Measurements from ENCODE around the gene CLEC1A.

CLEC1A gene

GRCh38 chr12:10130042-10130441 lies 31.3 kb upstream of the CLEC1A start, which contains the start of gene CLEC7A:
TSS of gene CLEC7A (minus strand) at chr12:10130199. CDS start at chr12:10130082, 117 bp downstream.
- WGBS = 29% methylated on average over 1 of the region's 1 CpG
- Histone ChIP-seq H3K27ac (ENCODE audit: low read length, poor library complexity, severe bottlenecking) (no peak within 1 kb of the TSS), H2BK120ac (ENCODE audit: low read depth, low read length) (no peak within 1 kb of the TSS)

GRCh38 chr12:10128687-10129086 lies 29.9 kb upstream of the CLEC1A start:
- Histone ChIP-seq H2AFZ (ENCODE audit: low read depth, low read length) (no peak overlapping the region), H3K23ac (ENCODE audit: low read length in 2 of 2) (no peak overlapping the region), H3K14ac (ENCODE audit: low read length in 2 of 2) (no peak overlapping the region), H3K79me1 (replicated peaks; ENCODE audit: low read length, poor library complexity, severe bottlenecking) (no peaks in the 10 kb centered on the region), H3K4me3 (ENCODE audit: insufficient read depth in 1 of 2, low read depth in 1 of 2, low read length in 2 of 2) (no peak overlapping the region), H2BK12ac (ENCODE audit: low read length in 2 of 2) (no peak overlapping the region), H3K4me2 (ENCODE audit: low read length, poor library complexity, severe bottlenecking) (no peak overlapping the region), H2BK5ac (ENCODE audit: low read depth, low read length, poor library complexity, severe bottlenecking) (no peak overlapping the region), H3K9ac (ENCODE audit: low read length) (no peak overlapping the region), H3K9me3 (ENCODE audit: control insufficient read depth, low read length) (no peaks in the 10 kb centered on the region), H2AK5ac (ENCODE audit: low read length, severe bottlenecking) (no peak overlapping the region), H2BK15ac (ENCODE audit: low read depth, poor library complexity, severe bottlenecking) (no peak overlapping the region), H2BK120ac (ENCODE audit: low read depth, low read length) (no peak overlapping the region), H3K4me1 (ENCODE audit: control insufficient read depth, insufficient read depth, low read depth, low read length) (no peaks in the 10 kb centered on the region), H3K27me3 (ENCODE audit: control insufficient read depth in 1 of 2, insufficient read depth in 1 of 2, low read length in 2 of 2) (no peaks in the 10 kb centered on the region), H4K8ac (ENCODE audit: low read length) (no peak overlapping the region), H3K18ac (ENCODE audit: low read depth in 1 of 2, low read length in 2 of 2) (no peak overlapping the region), H4K91ac (ENCODE audit: low read length) (no peak overlapping the region), H3K27ac (ENCODE audit: low read length, poor library complexity, severe bottlenecking) (no peak overlapping the region), H3K4ac (ENCODE audit: low read depth in 1 of 2, low read length in 2 of 2) (no peak overlapping the region), H3K36me3 (ENCODE audit: control insufficient read depth in 1 of 2, insufficient read depth in 2 of 2, low read depth in 1 of 2, low read length in 2 of 2) (no peaks in the 10 kb centered on the region)
- DNase-seq = peak; percentile 41
- WGBS = 75% methylated on average over 3 of the region's 5 CpGs

More at GRCh38 chr12:10130042-10130441, 31.3 kb upstream of the CLEC1A start, which contains the start of gene CLEC7A:
- H4K8ac ChIP-seq (ENCODE audit: low read length) = no peak within 1 kb of the TSS
- no peaks in the 10 kb centered on the region for H3K9me3 ChIP-seq (ENCODE audit: control insufficient read depth, low read length)
- H3K27me3 ChIP-seq (ENCODE audit: control insufficient read depth in 1 of 2, insufficient read depth in 1 of 2, low read length in 2 of 2) = no peaks in the 10 kb centered on the region
- H3K23ac ChIP-seq (ENCODE audit: low read length in 2 of 2) = no peak within 1 kb of the TSS
- H3K79me1 ChIP-seq (replicated peaks; ENCODE audit: low read length, poor library complexity, severe bottlenecking) = no peaks in the 10 kb centered on the region
- no peak within 1 kb of the TSS for H4K91ac ChIP-seq (ENCODE audit: low read length)
- no peak within 1 kb of the TSS for H3K4me2 ChIP-seq (ENCODE audit: low read length, poor library complexity, severe bottlenecking)
- H2BK12ac ChIP-seq (ENCODE audit: low read length in 2 of 2) = no peak within 1 kb of the TSS
- no peak within 1 kb of the TSS for H3K4me3 ChIP-seq (ENCODE audit: insufficient read depth in 1 of 2, low read depth in 1 of 2, low read length in 2 of 2)
- no peak within 1 kb of the TSS for H3K18ac ChIP-seq (ENCODE audit: low read depth in 1 of 2, low read length in 2 of 2)
- H3K9ac ChIP-seq (ENCODE audit: low read length) = no peak within 1 kb of the TSS
- H3K14ac ChIP-seq (ENCODE audit: low read length in 2 of 2) = no peak within 1 kb of the TSS
- H2BK15ac ChIP-seq (ENCODE audit: low read depth, poor library complexity, severe bottlenecking) = no peak within 1 kb of the TSS
- H2AFZ ChIP-seq (ENCODE audit: low read depth, low read length) = no peak within 1 kb of the TSS
- no peaks in the 10 kb centered on the region for H3K36me3 ChIP-seq (ENCODE audit: control insufficient read depth in 1 of 2, insufficient read depth in 2 of 2, low read depth in 1 of 2, low read length in 2 of 2)
- no peak for DNase-seq
- no peak within 1 kb of the TSS for H3K4ac ChIP-seq (ENCODE audit: low read depth in 1 of 2, low read length in 2 of 2)
- H3K4me1 ChIP-seq (ENCODE audit: control insufficient read depth, insufficient read depth, low read depth, low read length) = no peaks in the 10 kb centered on the region
- no peak within 1 kb of the TSS for H2BK5ac ChIP-seq (ENCODE audit: low read depth, low read length, poor library complexity, severe bottlenecking)
- no peak within 1 kb of the TSS for H2AK5ac ChIP-seq (ENCODE audit: low read length, severe bottlenecking)

GRCh38 chr12:10126413-10126812 lies 27.6 kb upstream of the CLEC1A start:
- H3K4me2 ChIP-seq (ENCODE audit: low read length, poor library complexity, severe bottlenecking) = no peak overlapping the region
- no peak overlapping the region for H3K14ac ChIP-seq (ENCODE audit: low read length in 2 of 2)
- no peak overlapping the region for H2BK12ac ChIP-seq (ENCODE audit: low read length in 2 of 2)
- no peak overlapping the region for H4K91ac ChIP-seq (ENCODE audit: low read length)
- H2BK120ac ChIP-seq (ENCODE audit: low read depth, low read length) = no peak overlapping the region
- H2AK5ac ChIP-seq (ENCODE audit: low read length, severe bottlenecking) = no peak overlapping the region
- H3K9me3 ChIP-seq (ENCODE audit: control insufficient read depth, low read length) = no peaks in the 10 kb centered on the region
- H2AFZ ChIP-seq (ENCODE audit: low read depth, low read length) = no peak overlapping the region
- no peak overlapping the region for H3K23ac ChIP-seq (ENCODE audit: low read length in 2 of 2)
- WGBS = 100% methylated on average over 1 of the region's 1 CpG
- H2BK15ac ChIP-seq (ENCODE audit: low read depth, poor library complexity, severe bottlenecking) = no peak overlapping the region
- H3K4ac ChIP-seq (ENCODE audit: low read depth in 1 of 2, low read length in 2 of 2) = no peak overlapping the region
- no peaks in the 10 kb centered on the region for H3K4me1 ChIP-seq (ENCODE audit: control insufficient read depth, insufficient read depth, low read depth, low read length)
- DNase-seq = no peak
- H3K36me3 ChIP-seq (ENCODE audit: control insufficient read depth in 1 of 2, insufficient read depth in 2 of 2, low read depth in 1 of 2, low read length in 2 of 2) = no peaks in the 10 kb centered on the region
- no peak overlapping the region for H4K8ac ChIP-seq (ENCODE audit: low read length)
- no peaks in the 10 kb centered on the region for H3K79me1 ChIP-seq (replicated peaks; ENCODE audit: low read length, poor library complexity, severe bottlenecking)
- H2BK5ac ChIP-seq (ENCODE audit: low read depth, low read length, poor library complexity, severe bottlenecking) = no peak overlapping the region
- H3K27ac ChIP-seq (ENCODE audit: low read length, poor library complexity, severe bottlenecking) = no peak overlapping the region
- no peaks in the 10 kb centered on the region for H3K27me3 ChIP-seq (ENCODE audit: control insufficient read depth in 1 of 2, insufficient read depth in 1 of 2, low read length in 2 of 2)
- no peak overlapping the region for H3K18ac ChIP-seq (ENCODE audit: low read depth in 1 of 2, low read length in 2 of 2)
- H3K4me3 ChIP-seq (ENCODE audit: insufficient read depth in 1 of 2, low read depth in 1 of 2, low read length in 2 of 2) = no peak overlapping the region
- no peak overlapping the region for H3K9ac ChIP-seq (ENCODE audit: low read length)

- Histone ChIP-seq H3K79me1 (replicated peaks; ENCODE audit: low read length, poor library complexity, severe bottlenecking) (no peaks in the 10 kb centered on the region), H3K14ac (ENCODE audit: low read length in 2 of 2) (no peak overlapping the region), H3K4me3 (ENCODE audit: insufficient read depth in 1 of 2, low read depth in 1 of 2, low read length in 2 of 2) (no peak overlapping the region), H3K9me3 (ENCODE audit: control insufficient read depth, low read length) (no peaks in the 10 kb centered on the region), H2BK5ac (ENCODE audit: low read depth, low read length, poor library complexity, severe bottlenecking) (no peak overlapping the region), H3K23ac (ENCODE audit: low read length in 2 of 2) (no peak overlapping the region), H3K36me3 (ENCODE audit: control insufficient read depth in 1 of 2, insufficient read depth in 2 of 2, low read depth in 1 of 2, low read length in 2 of 2) (no peaks in the 10 kb centered on the region), H2AFZ (ENCODE audit: low read depth, low read length) (no peak overlapping the region), H4K8ac (ENCODE audit: low read length) (no peak overlapping the region), H3K4me1 (ENCODE audit: control insufficient read depth, insufficient read depth, low read depth, low read length) (no peaks in the 10 kb centered on the region), H3K18ac (ENCODE audit: low read depth in 1 of 2, low read length in 2 of 2) (no peak overlapping the region), H2BK15ac (ENCODE audit: low read depth, poor library complexity, severe bottlenecking) (no peak overlapping the region), H3K4ac (ENCODE audit: low read depth in 1 of 2, low read length in 2 of 2) (no peak overlapping the region), H2BK120ac (ENCODE audit: low read depth, low read length) (no peak overlapping the region), H3K27ac (ENCODE audit: low read length, poor library complexity, severe bottlenecking) (no peak overlapping the region), H3K27me3 (ENCODE audit: control insufficient read depth in 1 of 2, insufficient read depth in 1 of 2, low read length in 2 of 2) (no peaks in the 10 kb centered on the region), H2BK12ac (ENCODE audit: low read length in 2 of 2) (no peak overlapping the region), H4K91ac (ENCODE audit: low read length) (no peak overlapping the region), H3K9ac (ENCODE audit: low read length) (no peak overlapping the region), H2AK5ac (ENCODE audit: low read length, severe bottlenecking) (no peak overlapping the region), H3K4me2 (ENCODE audit: low read length, poor library complexity, severe bottlenecking) (no peak overlapping the region)
- no peak for DNase-seq
- WGBS = 90% methylated on average over 4 of the region's 4 CpGs
Measured at GRCh38 chr12:10122689-10123088, 23.9 kb upstream of the CLEC1A start.

Data from mesenchymal stem cell (in vitro differentiated cells and primary cell).